H1 (cell line): ENCODE results near the gene NUCB1. TPM values are rescaled to one million over a fixed set of nuclear protein-coding genes. Genes with fewer than 3 reads are reported as not detected.

Experiments
- CTCF ChIA-PET: fragments of 300-600 bp; sonication (Branson Sonifier 250); formaldehyde crosslinking; loops from one replicate; lab custom pipeline; 2021; ENCODE audit not compliant: partially characterized antibody; lab: Charles Lee
- POLR2A ChIA-PET: fragments of 300-600 bp; sonication (Branson Sonifier 250); formaldehyde crosslinking; loops from one replicate; lab custom pipeline; 2021; ENCODE audit warnings: inconsistent platforms; ENCODE audit not compliant: partially characterized antibody; lab: Charles Lee
- DNase-seq, 2 experiments: peaks; one replicate each; pipeline versions ENCODE4 v3.0.0 to v3.0.0-alpha.2; 2010 to 2022; ENCODE audit warnings: low spot score in 2 of 2, low read depth in 1 of 2, mixed read lengths in 1 of 2
- FAIRE-seq: peaks from 2 replicates; lab custom pipeline; 2011; peaks lifted over from hg19 to GRCh38; lab: Jason Lieb, UNC
- H2AFZ ChIP-seq: 2 replicates; pipeline ENCODE4 v1.8.1; 2012; ENCODE audit warnings: low read length, inconsistent platforms
- H2AK5ac ChIP-seq: 2 replicates; pipeline ENCODE4 v1.6.1; 2013; ENCODE audit warnings: low read depth, low read length
- H2BK120ac ChIP-seq: replicated peaks from 2 replicates; pipeline ENCODE3; 2013; ENCODE audit warnings: low read depth, low read length, inconsistent platforms
- H2BK12ac ChIP-seq: 2 replicates; pipeline ENCODE4 v1.6.1; 2013; ENCODE audit warnings: low read depth, low read length
- H2BK15ac ChIP-seq: 2 replicates; pipeline ENCODE4 v1.6.1; 2013; ENCODE audit warnings: low read length
- H2BK20ac ChIP-seq: 2 replicates; pipeline ENCODE4 v1.6.1; 2013; ENCODE audit warnings: low read length
- H2BK5ac ChIP-seq: 2 replicates; pipeline ENCODE4 v1.6.1; 2013; ENCODE audit warnings: low read depth, low read length
- H3K14ac ChIP-seq: 2 replicates; pipeline ENCODE4 v1.6.1; 2013; ENCODE audit warnings: inconsistent platforms; ENCODE audit not compliant: insufficient read length
- H3K18ac ChIP-seq: 2 replicates; pipeline ENCODE4 v1.6.1; 2013; ENCODE audit warnings: low read length; ENCODE audit errors: extremely low read depth
- H3K23ac ChIP-seq: 2 replicates; pipeline ENCODE4 v1.6.1; 2013; ENCODE audit warnings: inconsistent platforms; ENCODE audit not compliant: insufficient read length
- H3K23me2 ChIP-seq: 2 replicates; pipeline ENCODE4 v1.6.1; 2013; ENCODE audit warnings: low read depth, low read length
- H3K27ac ChIP-seq: 2 replicates; pipeline ENCODE4 v1.6.1; 2011; ENCODE audit warnings: low read depth, low read length, inconsistent platforms
- H3K27me3 ChIP-seq, 4 experiments: replicated peaks in 1 of 4; 1 replicate in 1 of 4; 2 replicates in 3 of 4; pipeline versions ENCODE4 v1.6.1 to v1.8.1; 2011 to 2013; ENCODE audit warnings: low read length in 3 of 4, mild to moderate bottlenecking in 3 of 4, inconsistent platforms in 2 of 4, mixed read lengths in 2 of 4, moderate library complexity in 1 of 4; ENCODE audit not compliant: control insufficient read depth in 3 of 4, insufficient read depth in 3 of 4; ENCODE audit errors: extremely low read depth in 1 of 4
- H3K36me3 ChIP-seq, 4 experiments: 2 replicates each; pipeline versions ENCODE4 v1.6.1 to v1.8.1; 2011 to 2013; ENCODE audit warnings: mild to moderate bottlenecking in 4 of 4, low read length in 3 of 4, moderate library complexity in 2 of 4, control low read depth in 1 of 4, inconsistent platforms in 1 of 4; ENCODE audit not compliant: insufficient read depth in 4 of 4, control insufficient read depth in 2 of 4
- H3K4ac ChIP-seq: replicated peaks from 2 replicates; pipeline ENCODE3; 2013; ENCODE audit warnings: low read length, low read depth, mixed read lengths, inconsistent platforms; ENCODE audit not compliant: insufficient read length
- H3K4me1 ChIP-seq, 4 experiments: replicated peaks in 1 of 4; 1 replicate in 1 of 4; 2 replicates in 3 of 4; pipeline versions ENCODE4 v1.6.1 to v1.8.1; 2011 to 2013; ENCODE audit warnings: low read length in 3 of 4, inconsistent platforms in 2 of 4, mixed read lengths in 1 of 4; ENCODE audit not compliant: insufficient read depth in 4 of 4, control insufficient read depth in 3 of 4
- H3K4me2 ChIP-seq, 2 experiments: 2 replicates each; pipeline versions ENCODE4 v1.6.1 to v1.8.1; 2011 to 2013; ENCODE audit warnings: low read depth in 2 of 2, low read length in 2 of 2, control low read depth in 1 of 2, inconsistent platforms in 1 of 2, mild to moderate bottlenecking in 1 of 2; ENCODE audit not compliant: insufficient read depth in 1 of 2
- H3K4me3 ChIP-seq, 4 experiments: fragments of 200-600, 300-600 bp in 1 of 4; sonication (generic), shearing (Covaris generic), sonication (Bioruptor Twin) in 1 of 4; 2 replicates each; pipeline versions ENCODE4 v1.5.1 to v1.8.1; 2011 to 2016; ENCODE audit warnings: low read length in 4 of 4, low read depth in 3 of 4, control low read depth in 2 of 4, inconsistent platforms in 2 of 4, mild to moderate bottlenecking in 2 of 4, mixed read lengths in 1 of 4, moderate library complexity in 1 of 4; ENCODE audit not compliant: insufficient read depth in 2 of 4; ENCODE audit errors: extremely low read depth in 1 of 4
- H3K56ac ChIP-seq: replicated peaks from 2 replicates; pipeline ENCODE3; 2013; ENCODE audit warnings: low read depth, mild to moderate bottlenecking, mixed read lengths, low read length, inconsistent platforms; ENCODE audit not compliant: insufficient read length
- H3K79me1 ChIP-seq: 2 replicates; pipeline ENCODE4 v1.6.1; 2013; ENCODE audit warnings: low read depth, low read length, control low read depth
- H3K79me2 ChIP-seq, 2 experiments: 2 replicates each; pipeline versions ENCODE4 v1.6.1 to v1.8.1; 2012 to 2013; ENCODE audit warnings: low read length in 2 of 2, mild to moderate bottlenecking in 2 of 2, inconsistent platforms in 1 of 2; ENCODE audit not compliant: insufficient read depth in 2 of 2, control insufficient read depth in 1 of 2
- H3K9ac ChIP-seq, 4 experiments: replicated peaks in 1 of 4; 1 replicate in 1 of 4; 2 replicates in 3 of 4; pipeline versions ENCODE4 v1.6.1 to v1.8.1; 2011 to 2013; ENCODE audit warnings: low read depth in 3 of 4, low read length in 3 of 4, control low read depth in 2 of 4, mild to moderate bottlenecking in 2 of 4, moderate library complexity in 2 of 4, inconsistent platforms in 1 of 4; ENCODE audit errors: extremely low read depth in 1 of 4
- H3K9me3 ChIP-seq, 2 experiments: 2 replicates each; pipeline versions ENCODE4 v1.6.1 to v1.8.1; 2012 to 2013; ENCODE audit warnings: mild to moderate bottlenecking in 2 of 2, moderate library complexity in 2 of 2, control low read depth in 1 of 2, inconsistent platforms in 1 of 2, low read depth in 1 of 2, low read length in 1 of 2, mixed read lengths in 1 of 2; ENCODE audit not compliant: insufficient read depth in 2 of 2
- H4K20me1 ChIP-seq, 2 experiments: replicated peaks in 1 of 2; 2 replicates each; pipeline versions ENCODE3 to v1.8.1; 2011 to 2013; ENCODE audit warnings: inconsistent platforms in 2 of 2, low read length in 2 of 2, mild to moderate bottlenecking in 1 of 2; ENCODE audit not compliant: insufficient read depth in 2 of 2, control insufficient read depth in 1 of 2
- H4K5ac ChIP-seq: 2 replicates; pipeline ENCODE4 v1.6.1; 2013; ENCODE audit warnings: low read length, low read depth, mixed read lengths, inconsistent platforms; ENCODE audit not compliant: insufficient read length
- H4K8ac ChIP-seq: 2 replicates; pipeline ENCODE4 v1.8.0; 2013; ENCODE audit warnings: mild to moderate bottlenecking, moderate library complexity, low read length, inconsistent platforms; ENCODE audit not compliant: insufficient read depth; ENCODE audit errors: extremely low read depth
- H4K91ac ChIP-seq: replicated peaks from 2 replicates; pipeline ENCODE3; 2013; ENCODE audit warnings: low read length, mixed read lengths, inconsistent platforms; ENCODE audit not compliant: insufficient read length
- BCL11A ChIP-seq, 2 experiments: IDR thresholded peaks; one replicate each; pipeline ENCODE4 v1.6.1; 2011; ENCODE audit warnings: low read depth in 2 of 2, low read length in 2 of 2, mild to moderate bottlenecking in 2 of 2
- WGBS, 2 experiments: shearing (Covaris generic) in 1 of 2; methylation state at CpG; one replicate each; pipeline versions ENCODE4 v1.1.6 to v1.1.7; 2013 to 2015; ENCODE audit warnings: low lambda C conversion rate in 2 of 2, mixed read lengths in 2 of 2, inconsistent platforms in 1 of 2, low coverage in 1 of 2, missing lambda C conversion rate in 1 of 2; ENCODE audit not compliant: insufficient replicate concordance in 2 of 2, insufficient coverage in 1 of 2, insufficient read length in 1 of 2; ENCODE audit errors: extremely low coverage in 1 of 2, missing lambda C conversion rate in 1 of 2; 5-methylcytosine and 5-hydroxymethylcytosine counted together
- polyA plus RNA-seq, 7 experiments: library from polyadenylated mRNA; depleted of rRNA in 3 of 7; stranded (reverse) in 5 of 7; unstranded in 2 of 7; fragments of >200 nt in 5 of 7; fragments of 200-250 nt in 2 of 7; gene quantifications; 1 replicate in 5 of 7; 2 replicates in 1 of 7; 4 replicates in 1 of 7; pipeline versions ENCODE4 v1.2.1 to v1.2.3, GENCODE V29; 2011 to 2013; ENCODE audit warnings: missing spikeins in 2 of 7, mixed read lengths in 2 of 7
- total RNA-seq: library from RNA; stranded (reverse); fragmentation: NEBNext Ultra II Directional; extraction: Animal tissue kit (Norgen Biotek cat#: 25700); gene quantifications from 2 replicates; pipeline ENCODE4 v1.2.1, GENCODE V29; 2021
- TF ChIP-seq, protein P1 (sequence below), 3 experiments: IDR thresholded peaks; 1 replicate in 2 of 3; 2 replicates in 1 of 3; pipeline versions ENCODE4 v1.5.1 to v1.6.1; 2011; ENCODE audit warnings: low read length in 3 of 3, mild to moderate bottlenecking in 3 of 3, inconsistent platforms in 2 of 3, low read depth in 1 of 3, moderate library complexity in 1 of 3; ENCODE audit not compliant: insufficient read depth in 1 of 3; ENCODE audit errors: control extremely low read depth in 1 of 3

Gene NUCB1
- total and polyA plus RNA-seq, 2 of the 8 experiments (the other 6 are each of a cell fraction or from before 2014, with no cell fraction given), result 111 to 121 TPM

DNA sequence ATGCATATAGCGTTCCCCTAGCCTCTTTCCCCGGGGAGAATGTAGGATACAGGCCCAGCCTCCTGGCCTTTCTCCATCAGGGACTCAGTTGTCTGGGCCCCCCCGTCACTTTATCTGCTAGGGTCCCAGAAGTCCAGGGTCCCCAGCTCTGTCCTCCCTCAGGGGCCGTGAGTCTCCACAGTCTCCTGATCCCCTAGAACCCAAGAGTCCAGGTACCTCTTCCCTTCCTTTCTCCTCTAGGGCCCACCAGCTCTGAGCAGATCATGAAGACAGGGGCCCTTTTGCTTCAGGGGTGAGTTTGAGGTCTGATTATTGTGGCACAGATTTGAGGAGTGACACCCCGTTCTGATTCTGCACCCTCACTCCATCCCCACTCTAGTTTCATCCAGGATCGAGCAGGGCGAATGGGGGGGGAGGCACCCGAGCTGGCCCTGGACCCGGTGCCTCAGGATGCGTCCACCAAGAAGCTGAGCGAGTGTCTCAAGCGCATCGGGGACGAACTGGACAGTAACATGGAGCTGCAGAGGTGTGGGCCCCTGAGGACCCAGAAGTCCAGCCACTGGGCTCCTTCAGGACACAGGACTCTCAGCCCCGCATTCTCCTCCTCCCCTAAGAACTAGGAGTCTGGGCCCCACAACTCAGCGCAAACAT, 55.3 kb downstream of the NUCB1 start:
- WGBS, 2 experiments, result 59% methylated on average over 15 of the region's 16 CpGs; no CpG with 5 or more reads in 1 of the 2 experiments
- no peak for FAIRE-seq

More for the DNA sequence above, 55.3 kb downstream of the NUCB1 start:
- TF ChIP-seq BCL11A (IDR thresholded peaks at IDR 0.05; ENCODE audit: low read depth in 2 of 2, low read length in 2 of 2), result no peak
- TF ChIP-seq, protein P1, sequence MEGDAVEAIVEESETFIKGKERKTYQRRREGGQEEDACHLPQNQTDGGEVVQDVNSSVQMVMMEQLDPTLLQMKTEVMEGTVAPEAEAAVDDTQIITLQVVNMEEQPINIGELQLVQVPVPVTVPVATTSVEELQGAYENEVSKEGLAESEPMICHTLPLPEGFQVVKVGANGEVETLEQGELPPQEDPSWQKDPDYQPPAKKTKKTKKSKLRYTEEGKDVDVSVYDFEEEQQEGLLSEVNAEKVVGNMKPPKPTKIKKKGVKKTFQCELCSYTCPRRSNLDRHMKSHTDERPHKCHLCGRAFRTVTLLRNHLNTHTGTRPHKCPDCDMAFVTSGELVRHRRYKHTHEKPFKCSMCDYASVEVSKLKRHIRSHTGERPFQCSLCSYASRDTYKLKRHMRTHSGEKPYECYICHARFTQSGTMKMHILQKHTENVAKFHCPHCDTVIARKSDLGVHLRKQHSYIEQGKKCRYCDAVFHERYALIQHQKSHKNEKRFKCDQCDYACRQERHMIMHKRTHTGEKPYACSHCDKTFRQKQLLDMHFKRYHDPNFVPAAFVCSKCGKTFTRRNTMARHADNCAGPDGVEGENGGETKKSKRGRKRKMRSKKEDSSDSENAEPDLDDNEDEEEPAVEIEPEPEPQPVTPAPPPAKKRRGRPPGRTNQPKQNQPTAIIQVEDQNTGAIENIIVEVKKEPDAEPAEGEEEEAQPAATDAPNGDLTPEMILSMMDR (IDR thresholded peaks at IDR 0.05; ENCODE audit: control extremely low read depth in 1 of 3, insufficient read depth in 1 of 3, low read depth in 1 of 3, low read length in 3 of 3), result 0 out of 4 replicates have a peak, but pooled peaks of 1 of the 3 experiments have one; percentile 9
- H3K36me3 ChIP-seq, result peaks cover 4 to 15% (median 9%) of the 10 kb centered on the region in 4 experiments; a peak in 6 of 8 replicates
- H3K14ac ChIP-seq, result no peak overlapping the region
- no peaks in the 10 kb centered on the region; the same call in 1 of the 2 replicates for H3K79me1 ChIP-seq
- H4K91ac ChIP-seq, result peak overlapping the region; percentile 32
- H3K4me1 ChIP-seq, result peaks cover 0 to 11% (median 6%) of the 10 kb centered on the region in 4 experiments; a peak in 5 of 7 replicates
- no peaks in the 10 kb centered on the region for H3K9me3 ChIP-seq
- ChIA-PET POLR2A (interaction anchor here (0.6 to 3.8 kb wide), 5 partner anchors 9 to 167 kb away, joined by 4 to 27 read pairs (median 5); partner anchors contain the start of gene FTL), CTCF (interaction anchor here (1.0 kb wide), 2 partner anchors 9 to 15 kb away, joined by 3 read pairs; no protein-coding TSS in a partner anchor)
- H2BK20ac ChIP-seq, result no peak overlapping the region
- no peak overlapping the region for H2AFZ ChIP-seq
- no peak overlapping the region for H4K5ac ChIP-seq
- DNase-seq, result no peak
- peak overlapping the region; percentile 60; the same call in 1 of the 2 replicates for H2AK5ac ChIP-seq
- peak overlapping the region; percentile 81 to 92 for H3K4me2 ChIP-seq
- no peak overlapping the region for H2BK15ac ChIP-seq
- peaks cover 2% of the 10 kb centered on the region in 2 experiments for H4K20me1 ChIP-seq
- no peak overlapping the region for H3K23ac ChIP-seq
- peak overlapping the region; percentile 98 for H3K56ac ChIP-seq
- H3K4me3 ChIP-seq, result peak overlapping the region; percentile 75 to 93 (median 86)
- H3K23me2 ChIP-seq, result no peaks in the 10 kb centered on the region; the same call in 1 of the 2 replicates
- peak overlapping the region; percentile 99 for H2BK5ac ChIP-seq
- peak overlapping the region; percentile 84 for H4K8ac ChIP-seq
- 0 out of 2 replicates have a peak overlapping the region, but pooled peaks have one; percentile 6 for H2BK12ac ChIP-seq
- no peak overlapping the region for H2BK120ac ChIP-seq
- H3K27ac ChIP-seq, result peak overlapping the region; percentile 94
- H3K9ac ChIP-seq, result peak overlapping the region; percentile 89 to 95 (median 92)
- H3K4ac ChIP-seq, result peak overlapping the region; percentile 10
- H3K79me2 ChIP-seq, result peaks cover 0 to 19% of the 10 kb centered on the region in 2 experiments; a peak in 2 of 4 replicates
- H3K27me3 ChIP-seq, result no peaks in the 10 kb centered on the region; a peak in 1 of 7 replicates
- H3K18ac ChIP-seq, result peak overlapping the region; percentile 99
